ENCODE measurements around the gene GJB4.

Gene GJB4

DNA sequence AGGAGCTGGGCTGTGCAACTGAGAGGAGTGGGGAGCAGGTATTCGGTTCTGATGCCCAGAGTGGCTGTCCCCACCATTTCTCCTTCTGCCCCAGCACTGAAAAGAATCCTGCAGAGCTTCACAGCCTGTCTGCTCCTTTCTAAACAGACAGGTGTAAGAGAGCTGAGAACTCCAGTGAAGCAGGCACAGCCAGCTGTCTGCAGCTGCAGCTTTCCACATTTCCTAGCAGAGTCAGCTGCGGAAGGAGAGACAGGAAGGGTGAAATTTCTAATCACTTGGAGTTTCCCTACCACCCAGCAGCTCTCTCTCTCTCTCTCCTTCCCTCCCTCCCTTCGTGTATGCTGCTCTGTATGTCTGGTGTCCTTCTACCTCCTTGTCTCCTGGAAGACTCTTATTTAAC is 45.2 kb upstream of the GJB4 start:
- H3K4me3 ChIP-seq (ENCODE audit: low read depth, low read length): no peak overlapping the region
- no peak for DNase-seq (ENCODE audit: low read depth)
- TF ChIP-seq, protein P1, sequence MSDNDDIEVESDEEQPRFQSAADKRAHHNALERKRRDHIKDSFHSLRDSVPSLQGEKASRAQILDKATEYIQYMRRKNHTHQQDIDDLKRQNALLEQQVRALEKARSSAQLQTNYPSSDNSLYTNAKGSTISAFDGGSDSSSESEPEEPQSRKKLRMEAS (IDR thresholded peaks at IDR 0.05; ENCODE audit: low read depth, low read length): no peak
- no peak for TF ChIP-seq MYC (IDR thresholded peaks at IDR 0.05; ENCODE audit: low read depth, low read length)
- TF ChIP-seq POLR2A (IDR thresholded peaks at IDR 0.05; ENCODE audit: extremely low read depth, insufficient read length): no peak
- TF ChIP-seq, protein P2, sequence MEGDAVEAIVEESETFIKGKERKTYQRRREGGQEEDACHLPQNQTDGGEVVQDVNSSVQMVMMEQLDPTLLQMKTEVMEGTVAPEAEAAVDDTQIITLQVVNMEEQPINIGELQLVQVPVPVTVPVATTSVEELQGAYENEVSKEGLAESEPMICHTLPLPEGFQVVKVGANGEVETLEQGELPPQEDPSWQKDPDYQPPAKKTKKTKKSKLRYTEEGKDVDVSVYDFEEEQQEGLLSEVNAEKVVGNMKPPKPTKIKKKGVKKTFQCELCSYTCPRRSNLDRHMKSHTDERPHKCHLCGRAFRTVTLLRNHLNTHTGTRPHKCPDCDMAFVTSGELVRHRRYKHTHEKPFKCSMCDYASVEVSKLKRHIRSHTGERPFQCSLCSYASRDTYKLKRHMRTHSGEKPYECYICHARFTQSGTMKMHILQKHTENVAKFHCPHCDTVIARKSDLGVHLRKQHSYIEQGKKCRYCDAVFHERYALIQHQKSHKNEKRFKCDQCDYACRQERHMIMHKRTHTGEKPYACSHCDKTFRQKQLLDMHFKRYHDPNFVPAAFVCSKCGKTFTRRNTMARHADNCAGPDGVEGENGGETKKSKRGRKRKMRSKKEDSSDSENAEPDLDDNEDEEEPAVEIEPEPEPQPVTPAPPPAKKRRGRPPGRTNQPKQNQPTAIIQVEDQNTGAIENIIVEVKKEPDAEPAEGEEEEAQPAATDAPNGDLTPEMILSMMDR (IDR thresholded peaks at IDR 0.05; ENCODE audit: low read depth, low read length): no peak

DNA sequence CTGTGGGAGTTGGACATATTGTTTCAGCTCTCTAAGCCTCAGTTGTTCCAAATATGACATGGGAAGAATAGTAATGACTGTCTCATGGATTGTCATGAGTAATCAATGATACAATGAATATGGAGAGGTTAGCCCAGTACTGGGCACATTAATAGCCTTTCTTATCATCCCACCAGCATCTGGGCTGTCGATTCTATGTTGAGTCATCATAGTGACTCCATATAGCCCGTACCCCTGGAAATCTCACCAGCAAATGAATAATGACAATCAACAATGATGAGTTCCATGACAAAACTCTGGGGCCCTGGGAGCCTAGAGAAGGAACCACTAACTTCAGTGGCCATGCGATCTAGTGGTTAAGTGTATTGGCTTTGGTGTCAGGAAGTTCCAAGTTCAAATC is 44.4 kb upstream of the GJB4 start:
- H3K4me3 ChIP-seq (ENCODE audit: low read depth, low read length): no peak overlapping the region
- DNase-seq (ENCODE audit: low read depth): no peak
- TF ChIP-seq, protein P1 (IDR thresholded peaks at IDR 0.05; ENCODE audit: low read depth, low read length): no peak
- TF ChIP-seq, protein P2 (IDR thresholded peaks at IDR 0.05; ENCODE audit: low read depth, low read length): no peak
- TF ChIP-seq POLR2A (IDR thresholded peaks at IDR 0.05; ENCODE audit: extremely low read depth, insufficient read length) (no peak), MYC (IDR thresholded peaks at IDR 0.05; ENCODE audit: low read depth, low read length) (no peak)

DNA sequence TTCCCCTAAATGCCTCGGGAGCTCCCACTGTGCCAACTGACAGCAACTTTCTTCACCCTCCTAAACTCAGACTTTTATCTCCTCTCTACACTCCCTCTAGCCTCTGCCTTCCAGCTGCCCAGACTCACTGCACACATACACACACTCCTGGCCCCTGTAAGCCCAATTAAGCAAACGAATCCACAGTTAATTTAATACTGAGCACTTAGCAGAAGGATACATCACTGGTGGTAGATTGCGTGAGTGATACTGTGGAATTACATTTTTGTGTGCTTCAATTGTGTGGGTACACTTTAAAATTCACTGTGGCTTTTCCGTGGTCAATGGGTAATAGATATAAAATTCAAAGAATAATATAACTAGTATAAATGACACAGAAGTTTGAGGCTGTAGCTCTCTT is 38.3 kb upstream of the GJB4 start:
- no peak overlapping the region for H3K4me3 ChIP-seq (ENCODE audit: low read depth, low read length)
- TF ChIP-seq, protein P1 (IDR thresholded peaks at IDR 0.05; ENCODE audit: low read depth, low read length): no peak
- TF ChIP-seq POLR2A (IDR thresholded peaks at IDR 0.05; ENCODE audit: extremely low read depth, insufficient read length) (no peak), MYC (IDR thresholded peaks at IDR 0.05; ENCODE audit: low read depth, low read length) (no peak)
- TF ChIP-seq, protein P2 (IDR thresholded peaks at IDR 0.05; ENCODE audit: low read depth, low read length): no peak
- DNase-seq (ENCODE audit: low read depth): no peak

DNA sequence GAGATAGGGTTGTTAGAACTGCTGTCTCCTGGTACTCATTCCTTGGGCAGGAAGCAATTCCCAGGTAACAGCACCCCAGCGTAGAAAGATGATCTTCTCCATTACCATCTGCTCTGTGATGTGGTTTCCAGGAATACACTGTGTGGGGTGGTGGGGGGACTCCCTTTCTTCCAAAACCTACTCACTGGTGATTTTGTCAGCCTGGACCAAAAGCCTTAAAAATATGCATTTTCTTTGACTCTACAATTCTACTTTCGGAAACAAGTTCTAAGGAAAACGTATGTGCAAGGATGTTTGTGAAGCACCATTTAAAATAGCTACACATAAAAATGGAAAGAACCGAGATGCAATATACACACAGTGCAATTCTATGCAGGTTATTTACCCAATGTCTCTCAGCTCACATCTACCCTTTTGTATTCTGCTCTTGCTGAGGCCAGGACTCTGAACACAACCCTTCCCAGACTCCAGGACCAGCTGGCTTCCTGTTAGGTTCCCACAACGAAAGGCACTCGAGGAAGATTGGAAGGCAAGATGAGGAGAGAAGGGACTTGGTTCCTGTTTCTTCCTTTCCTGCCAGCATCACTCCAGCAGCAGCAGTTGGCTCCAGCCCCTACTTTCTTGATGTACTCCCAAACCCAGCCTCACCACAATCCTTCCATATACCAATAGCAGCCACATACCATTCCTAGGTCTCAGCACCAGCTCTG is 37.7 kb upstream of the GJB4 start:
- H3K4me3 ChIP-seq (ENCODE audit: low read depth, low read length): no peak overlapping the region
- TF ChIP-seq MYC (IDR thresholded peaks at IDR 0.05; ENCODE audit: low read depth, low read length) (no peak), POLR2A (IDR thresholded peaks at IDR 0.05; ENCODE audit: extremely low read depth, insufficient read length) (no peak)
- TF ChIP-seq, protein P2 (IDR thresholded peaks at IDR 0.05; ENCODE audit: low read depth, low read length): no peak
- TF ChIP-seq, protein P1 (IDR thresholded peaks at IDR 0.05; ENCODE audit: low read depth, low read length): no peak
- no peak for DNase-seq (ENCODE audit: low read depth)

DNA sequence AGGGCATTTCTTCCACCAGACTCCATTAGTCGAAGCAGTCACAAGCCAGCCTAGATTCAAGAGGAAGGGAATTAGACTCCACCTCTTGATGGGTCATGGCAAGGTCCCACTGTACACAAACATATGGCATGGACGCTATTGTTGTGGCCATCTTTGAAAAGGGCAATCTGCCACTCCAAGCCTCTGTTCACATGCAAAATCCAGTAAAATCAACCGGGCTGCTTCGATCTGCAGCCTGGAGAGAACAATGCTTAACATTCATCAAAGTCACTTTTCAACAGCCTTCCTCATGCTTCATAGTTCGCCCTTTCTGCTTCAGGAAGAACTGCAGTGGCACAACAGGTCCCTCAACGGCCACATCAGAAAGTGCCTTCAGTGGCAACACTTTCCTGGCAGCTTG is 32.7 kb upstream of the GJB4 start:
- TF ChIP-seq MYC (IDR thresholded peaks at IDR 0.05; ENCODE audit: low read depth, low read length) (no peak), POLR2A (IDR thresholded peaks at IDR 0.05; ENCODE audit: extremely low read depth, insufficient read length) (no peak)
- TF ChIP-seq, protein P1 (IDR thresholded peaks at IDR 0.05; ENCODE audit: low read depth, low read length): no peak
- TF ChIP-seq, protein P2 (IDR thresholded peaks at IDR 0.05; ENCODE audit: low read depth, low read length): no peak
- no peak for DNase-seq (ENCODE audit: low read depth)
- H3K4me3 ChIP-seq (ENCODE audit: low read depth, low read length): no peak overlapping the region

Measured in NB4 (cell line).